ENCODE data around the gene CDKL4.

CDKL4 gene

GRCh38 chr2:39243469-39244123 is at the start of gene CDKL4:
CDKL4 (minus strand) TSS chr2:39243970.
- TF ChIP-seq CTCF (IDR thresholded peaks at IDR 0.05; ENCODE audit: borderline replicate concordance, insufficient read depth, low read depth, low read length) = no peak
- H3K4me3 ChIP-seq (ENCODE audit: low read depth, low read length) = no peak within 1 kb of the TSS

GRCh38 chr2:39290433-39290832 is 46.7 kb upstream of the CDKL4 start:
- no peak for TF ChIP-seq CTCF (IDR thresholded peaks at IDR 0.05; ENCODE audit: borderline replicate concordance, insufficient read depth, low read depth, low read length)
- no peak overlapping the region for H3K4me3 ChIP-seq (ENCODE audit: low read depth, low read length)

- TF ChIP-seq CTCF (IDR thresholded peaks at IDR 0.05; ENCODE audit: borderline replicate concordance, insufficient read depth, low read depth, low read length) = no peak
- no peak overlapping the region for H3K4me3 ChIP-seq (ENCODE audit: low read depth, low read length)
These were observed 45.8 kb upstream of the CDKL4 start for GRCh38 chr2:39289609-39290008.

GRCh38 chr2:39283561-39283960 is 39.8 kb upstream of the CDKL4 start:
- no peak for TF ChIP-seq CTCF (IDR thresholded peaks at IDR 0.05; ENCODE audit: borderline replicate concordance, insufficient read depth, low read depth, low read length)
- H3K4me3 ChIP-seq (ENCODE audit: low read depth, low read length) = no peak overlapping the region

GRCh38 chr2:39281391-39281790 is 37.6 kb upstream of the CDKL4 start:
- H3K4me3 ChIP-seq (ENCODE audit: low read depth, low read length) = no peak overlapping the region
- no peak for TF ChIP-seq CTCF (IDR thresholded peaks at IDR 0.05; ENCODE audit: borderline replicate concordance, insufficient read depth, low read depth, low read length)

- no peak overlapping the region for H3K4me3 ChIP-seq (ENCODE audit: low read depth, low read length)
- TF ChIP-seq CTCF (IDR thresholded peaks at IDR 0.05; ENCODE audit: borderline replicate concordance, insufficient read depth, low read depth, low read length) = no peak
These were observed 31.2 kb upstream of the CDKL4 start for GRCh38 chr2:39275016-39275415.

- TF ChIP-seq CTCF (IDR thresholded peaks at IDR 0.05; ENCODE audit: borderline replicate concordance, insufficient read depth, low read depth, low read length) = no peak
- no peak overlapping the region for H3K4me3 ChIP-seq (ENCODE audit: low read depth, low read length)
These were observed 26.2 kb upstream of the CDKL4 start for GRCh38 chr2:39269941-39270340.
